ENCODE measurements around the gene TUBB2A. TPM values are rescaled to one million over a fixed set of nuclear protein-coding genes. Genes with fewer than 3 reads are reported as not detected.

TUBB2A gene
- total RNA-seq, 1 donor from 2014 or later = 401 TPM

DNA sequence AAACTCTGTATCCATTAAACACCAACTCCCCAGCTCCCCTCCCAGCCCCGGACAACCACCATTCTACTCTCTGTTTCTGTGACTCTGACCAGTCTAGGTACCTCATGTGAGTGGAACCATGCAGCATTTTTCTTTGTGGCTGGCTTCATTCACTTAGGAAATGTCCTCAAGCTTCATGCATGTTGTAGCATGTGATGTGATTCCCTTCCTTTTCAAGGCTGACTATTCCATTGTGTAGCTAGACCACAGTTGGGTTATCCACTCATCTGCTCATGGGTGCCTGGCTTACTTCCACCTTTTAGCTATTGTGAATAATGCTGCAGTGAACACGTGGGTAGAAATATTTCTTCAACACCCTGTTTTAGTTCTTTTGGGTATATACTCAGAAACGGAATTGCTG lies 47.6 kb downstream of the TUBB2A start:
- Mint-ChIP-seq H3K36me3 (ENCODE audit: low read depth, unreplicated experiment) (peaks cover 23% of the 10 kb centered on the region), H3K27me3 (ENCODE audit: low read depth, unreplicated experiment) (no peaks in the 10 kb centered on the region), H3K4me1 (ENCODE audit: low read depth, unreplicated experiment) (no peaks in the 10 kb centered on the region), H3K4me3 (ENCODE audit: unreplicated experiment) (no peak overlapping the region), H3K9me3 (ENCODE audit: unreplicated experiment) (no peaks in the 10 kb centered on the region), H3K27ac (ENCODE audit: unreplicated experiment) (no peak overlapping the region)
- Histone ChIP-seq H3K79me2 (ENCODE audit: insufficient read depth, low read length) (no peaks in the 10 kb centered on the region), H3K27ac (ENCODE audit: low read depth, low read length) (no peak overlapping the region), H4K20me1 (ENCODE audit: insufficient read depth, low read length) (peaks cover 10% of the 10 kb centered on the region), H3K9me3 (ENCODE audit: insufficient read depth, low read depth, low read length) (no peaks in the 10 kb centered on the region), H3K27me3 (ENCODE audit: insufficient read depth, low read length) (no peaks in the 10 kb centered on the region), H2AFZ (ENCODE audit: low read depth, low read length) (no peak overlapping the region), H3K4me3 (ENCODE audit: insufficient read depth, low read depth, low read length) (no peak overlapping the region), H3K9ac (ENCODE audit: low read length) (no peak overlapping the region), H3K4me1 (ENCODE audit: insufficient read depth, low read length) (no peaks in the 10 kb centered on the region), H3K36me3 (ENCODE audit: insufficient read depth, low read length) (peaks cover 43% of the 10 kb centered on the region), H3K4me2 (ENCODE audit: low read length) (no peak overlapping the region)
- FAIRE-seq (no peak), DNase-seq (ENCODE audit: low read depth) (no peak)
- no peak for TF ChIP-seq EZH2 (IDR thresholded peaks at IDR 0.05; ENCODE audit: insufficient read depth, low read length)
- TF ChIP-seq, protein P1, sequence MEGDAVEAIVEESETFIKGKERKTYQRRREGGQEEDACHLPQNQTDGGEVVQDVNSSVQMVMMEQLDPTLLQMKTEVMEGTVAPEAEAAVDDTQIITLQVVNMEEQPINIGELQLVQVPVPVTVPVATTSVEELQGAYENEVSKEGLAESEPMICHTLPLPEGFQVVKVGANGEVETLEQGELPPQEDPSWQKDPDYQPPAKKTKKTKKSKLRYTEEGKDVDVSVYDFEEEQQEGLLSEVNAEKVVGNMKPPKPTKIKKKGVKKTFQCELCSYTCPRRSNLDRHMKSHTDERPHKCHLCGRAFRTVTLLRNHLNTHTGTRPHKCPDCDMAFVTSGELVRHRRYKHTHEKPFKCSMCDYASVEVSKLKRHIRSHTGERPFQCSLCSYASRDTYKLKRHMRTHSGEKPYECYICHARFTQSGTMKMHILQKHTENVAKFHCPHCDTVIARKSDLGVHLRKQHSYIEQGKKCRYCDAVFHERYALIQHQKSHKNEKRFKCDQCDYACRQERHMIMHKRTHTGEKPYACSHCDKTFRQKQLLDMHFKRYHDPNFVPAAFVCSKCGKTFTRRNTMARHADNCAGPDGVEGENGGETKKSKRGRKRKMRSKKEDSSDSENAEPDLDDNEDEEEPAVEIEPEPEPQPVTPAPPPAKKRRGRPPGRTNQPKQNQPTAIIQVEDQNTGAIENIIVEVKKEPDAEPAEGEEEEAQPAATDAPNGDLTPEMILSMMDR (IDR thresholded peaks at IDR 0.05; ENCODE audit: insufficient read depth, low read depth, low read length) = no peak

DNA sequence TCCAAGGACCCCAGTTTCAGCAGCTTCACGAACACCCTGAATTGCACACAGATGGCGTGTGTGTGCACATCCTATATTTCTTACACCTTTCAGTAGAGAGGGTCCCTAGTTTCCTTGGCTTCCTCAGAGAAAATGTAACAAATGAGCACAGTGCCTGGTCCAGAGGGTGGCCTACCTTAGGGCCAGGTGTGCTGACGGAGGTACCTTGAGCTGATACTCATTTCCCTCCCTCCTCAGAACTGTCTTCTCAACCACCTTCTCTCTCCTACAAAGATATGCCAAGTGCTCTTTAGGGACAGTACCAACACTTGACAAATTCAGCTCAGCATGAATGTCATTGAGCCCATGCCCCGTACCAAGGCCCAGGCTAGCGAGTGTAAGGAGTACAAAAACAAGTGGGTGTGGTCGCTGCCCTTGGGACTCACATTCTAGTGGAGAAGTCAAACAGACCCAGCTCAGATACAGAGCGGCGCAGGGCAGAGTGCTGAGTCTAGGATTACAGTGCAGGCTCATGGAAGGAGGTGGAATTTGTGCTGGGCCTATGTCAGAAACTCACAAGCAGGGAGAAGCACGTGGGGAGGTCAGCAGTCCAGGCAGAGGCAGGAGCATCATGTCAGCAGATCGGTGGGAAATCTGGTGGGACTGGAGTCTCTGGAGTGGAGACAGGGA lies 48.5 kb downstream of the TUBB2A start:
- Mint-ChIP-seq H3K27ac (ENCODE audit: unreplicated experiment) (no peak overlapping the region), H3K4me1 (ENCODE audit: low read depth, unreplicated experiment) (no peaks in the 10 kb centered on the region), H3K4me3 (ENCODE audit: unreplicated experiment) (no peak overlapping the region), H3K27me3 (ENCODE audit: low read depth, unreplicated experiment) (no peaks in the 10 kb centered on the region), H3K9me3 (ENCODE audit: unreplicated experiment) (no peaks in the 10 kb centered on the region), H3K36me3 (ENCODE audit: low read depth, unreplicated experiment) (peaks cover 30% of the 10 kb centered on the region)
- H3K27me3 ChIP-seq (ENCODE audit: insufficient read depth, low read length) = no peaks in the 10 kb centered on the region
- FAIRE-seq = no peak
- no peaks in the 10 kb centered on the region for H3K9me3 ChIP-seq (ENCODE audit: insufficient read depth, low read depth, low read length)
- H3K27ac ChIP-seq (ENCODE audit: low read depth, low read length) = no peak overlapping the region
- no peaks in the 10 kb centered on the region for H3K4me1 ChIP-seq (ENCODE audit: insufficient read depth, low read length)
- no peak for DNase-seq (ENCODE audit: low read depth)
- no peak overlapping the region for H3K4me2 ChIP-seq (ENCODE audit: low read length)
- H3K9ac ChIP-seq (ENCODE audit: low read length) = no peak overlapping the region
- no peak overlapping the region for H2AFZ ChIP-seq (ENCODE audit: low read depth, low read length)
- H4K20me1 ChIP-seq (ENCODE audit: insufficient read depth, low read length) = peaks cover 10% of the 10 kb centered on the region
- TF ChIP-seq EZH2 (IDR thresholded peaks at IDR 0.05; ENCODE audit: insufficient read depth, low read length) = no peak
- TF ChIP-seq, protein P1 (IDR thresholded peaks at IDR 0.05; ENCODE audit: insufficient read depth, low read depth, low read length) = no peak
- H3K4me3 ChIP-seq (ENCODE audit: insufficient read depth, low read depth, low read length) = no peak overlapping the region
- no peaks in the 10 kb centered on the region for H3K79me2 ChIP-seq (ENCODE audit: insufficient read depth, low read length)
- H3K36me3 ChIP-seq (ENCODE audit: insufficient read depth, low read length) = peaks cover 50% of the 10 kb centered on the region

Other genes starting within 250 kb of the TUBB2A start
- 68.4 and 75.3 TPM in 2 replicates for gene SERPINB6, start 186.0 kb downstream of the TUBB2A start, total RNA-seq
- gene NQO2, start 157.7 kb downstream of the TUBB2A start, total RNA-seq = 9.4 and 12.4 TPM in 2 replicates
- 21.9 and 23.4 TPM in 2 replicates for gene RIPK1, start 89.0 kb downstream of the TUBB2A start, total RNA-seq
- gene BPHL, start 38.8 kb downstream of the TUBB2A start, total RNA-seq = 22.7 and 23.1 TPM in 2 replicates
- gene TUBB2B, start 70.1 kb upstream of the TUBB2A start, total RNA-seq = 124 and 144 TPM in 2 replicates
- gene PSMG4, start 101.4 kb upstream of the TUBB2A start, total RNA-seq = 22.2 and 23.4 TPM in 2 replicates

All from astrocyte (in vitro differentiated cells and primary cell).